SKM-1 (cell line): Measurements from ENCODE around the gene TRAF5.
"Not testable (repeated sequence)": the region's sequence is repeated elsewhere in the genome, so short reads cannot be mapped to it uniquely, and the experiment has no call there.

Source experiments
- DNase-seq: peaks from one replicate; lab custom pipeline; 2025; ENCODE audit not compliant: unreplicated experiment; lab: John Stamatoyannopoulos, UW

The TRAF5 gene

GRCh38 chr1:211326528-211327345 lies at the start of gene TRAF5:
TSS of gene TRAF5 (plus strand) at chr1:211326833. CDS start at chr1:211353240, 26,407 bp downstream.
- peak; percentile 55 for DNase-seq

- no peak for DNase-seq
Measured at GRCh38 chr1:211279340-211279739, 47.3 kb upstream of the TRAF5 start.

- no peak for DNase-seq
Measured at GRCh38 chr1:211280910-211281309, 45.7 kb upstream of the TRAF5 start.

GRCh38 chr1:211281320-211282022 lies 45.2 kb upstream of the TRAF5 start:
- no peak for DNase-seq

- no peak for DNase-seq
Measured at GRCh38 chr1:211282023-211282373, 44.6 kb upstream of the TRAF5 start.

DNA sequence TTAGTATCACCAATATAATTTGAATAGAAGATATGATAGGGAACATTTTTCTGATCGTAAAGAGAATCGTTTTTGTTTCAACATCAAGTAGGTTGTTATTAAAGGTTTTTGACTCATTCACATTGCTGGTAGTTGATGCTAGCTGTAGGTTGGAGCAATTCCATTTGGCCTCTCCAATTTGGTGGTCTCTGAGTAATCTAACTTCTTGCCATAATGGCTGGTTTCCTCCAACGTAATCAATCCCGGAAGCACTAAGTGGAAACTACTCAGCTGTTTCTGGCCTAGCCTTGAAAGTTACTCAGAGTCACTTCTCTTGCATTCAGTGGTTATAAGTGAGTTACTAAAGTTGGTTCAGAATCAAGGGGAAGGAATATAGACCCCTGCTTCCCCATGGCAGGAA lies 41.4 kb upstream of the TRAF5 start:
- DNase-seq = no peak

DNA sequence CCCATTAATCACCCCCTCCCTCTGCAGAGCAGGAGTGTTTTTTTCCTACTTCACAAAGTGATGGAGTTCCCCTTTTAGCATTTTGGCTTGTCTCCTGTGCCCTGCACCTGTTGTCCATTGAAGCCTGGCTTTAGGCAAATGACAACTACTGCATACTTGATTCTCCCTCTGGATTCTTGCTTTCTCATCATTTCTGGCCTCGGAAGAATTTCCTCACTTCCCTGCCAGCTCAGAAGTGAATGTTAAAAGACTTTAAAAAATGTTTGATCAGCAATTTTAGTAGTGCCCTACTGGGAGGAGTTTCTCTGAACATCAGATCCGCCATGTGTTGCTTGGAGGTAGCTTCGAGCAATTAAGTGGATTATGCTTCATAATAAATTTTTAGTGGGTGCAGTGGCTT lies 39.4 kb upstream of the TRAF5 start:
- DNase-seq = no peak

- DNase-seq = no peak
Measured at GRCh38 chr1:211292411-211292810, 34.2 kb upstream of the TRAF5 start.

DNA sequence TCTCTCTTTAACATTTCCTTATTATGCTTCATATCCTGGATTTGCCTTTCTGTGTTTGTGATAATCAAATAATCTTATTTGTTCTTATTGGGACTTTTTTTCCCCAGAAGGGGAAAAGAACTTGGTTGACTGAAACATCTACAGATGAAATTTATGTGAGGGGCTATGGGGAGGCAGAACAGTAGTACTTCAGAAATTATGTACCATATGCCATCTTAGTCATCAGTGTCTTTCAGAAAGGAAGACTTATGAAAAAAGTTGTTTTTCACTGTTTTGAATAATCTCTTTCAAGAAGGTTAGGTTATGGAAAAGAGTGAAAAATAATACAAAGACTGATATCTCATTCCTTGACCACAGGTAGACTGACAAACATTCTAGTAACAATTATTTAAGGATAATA lies 30.2 kb upstream of the TRAF5 start:
- DNase-seq = no peak

GRCh38 chr1:211305044-211305443 lies 21.6 kb upstream of the TRAF5 start:
- no peak for DNase-seq

DNA sequence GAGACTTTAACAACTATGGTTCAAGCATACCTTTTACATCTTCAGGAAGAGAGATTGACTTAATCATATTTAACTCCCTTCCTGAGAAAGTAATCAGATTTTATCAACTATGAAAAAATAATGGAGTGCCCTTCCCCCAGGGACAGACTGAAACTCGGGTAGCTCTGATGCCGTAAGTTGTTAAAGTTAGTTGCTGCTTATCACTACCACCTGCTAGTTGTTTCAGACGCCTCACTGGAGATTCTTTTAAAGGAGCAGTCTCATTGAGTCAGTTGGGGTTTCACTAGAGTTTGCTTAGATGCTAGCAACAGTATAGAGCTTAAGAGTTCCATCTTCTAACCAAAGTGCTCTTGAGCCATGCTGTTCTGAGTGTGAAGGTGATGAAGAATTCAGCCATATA lies 17.0 kb upstream of the TRAF5 start:
- DNase-seq = no peak

DNA sequence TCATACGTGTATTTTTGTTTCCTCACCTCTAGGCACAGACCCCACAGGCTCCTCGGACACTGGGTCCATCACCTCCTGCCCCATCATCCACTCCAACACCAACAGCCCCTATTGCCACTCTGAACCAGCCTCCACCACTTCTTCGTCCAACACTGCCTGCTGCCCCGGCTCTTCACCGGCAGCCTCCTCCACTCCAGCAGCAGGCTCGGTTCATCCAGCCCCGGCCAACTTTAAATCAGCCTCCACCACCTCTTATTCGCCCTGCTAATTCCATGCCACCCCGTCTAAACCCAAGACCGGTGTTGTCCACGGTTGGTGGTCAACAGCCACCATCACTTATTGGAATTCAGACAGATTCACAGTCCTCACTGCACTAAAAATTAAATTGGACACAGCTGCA lies 13.2 kb upstream of the TRAF5 start:
- no peak for DNase-seq

GRCh38 chr1:211318576-211319280 lies 7.9 kb upstream of the TRAF5 start:
- peak; percentile 54 for DNase-seq

DNA sequence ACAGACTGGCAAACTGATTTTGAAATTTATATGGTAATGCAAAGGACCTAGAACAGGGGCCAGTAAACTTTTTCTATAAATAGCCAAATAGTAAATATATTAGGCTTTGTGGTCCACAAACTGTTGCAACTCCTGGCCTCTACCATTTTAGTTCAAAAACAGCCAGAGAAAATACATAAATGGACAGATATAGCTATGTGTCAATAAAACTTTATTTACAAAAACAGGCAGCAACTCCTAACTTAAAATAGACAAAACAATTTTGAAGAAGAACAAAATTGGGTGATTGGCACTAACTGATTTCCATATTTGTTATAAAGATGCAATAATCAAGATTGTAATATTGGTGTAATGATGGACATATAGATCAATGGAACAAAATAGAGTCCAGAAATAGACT lies 6.7 kb upstream of the TRAF5 start:
- no peak for DNase-seq

DNA sequence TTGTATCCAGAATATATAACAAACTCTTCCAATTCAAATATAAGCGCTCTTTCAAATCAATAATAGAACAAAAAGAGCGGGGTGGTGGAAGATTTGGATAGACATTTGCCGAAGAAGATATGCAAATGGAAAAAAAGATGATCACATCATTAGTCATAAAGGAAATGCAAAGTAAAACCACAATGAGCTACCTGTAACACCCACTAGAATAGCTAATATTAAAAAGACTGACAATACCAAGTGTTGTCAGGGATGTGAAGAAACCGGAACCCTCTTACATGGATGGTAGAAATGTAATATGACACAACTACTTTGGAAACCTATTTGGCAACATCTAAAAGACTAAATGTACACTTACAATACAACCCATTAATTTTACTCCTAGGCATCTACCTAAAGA lies 5.7 kb upstream of the TRAF5 start:
- DNase-seq = no peak

DNA sequence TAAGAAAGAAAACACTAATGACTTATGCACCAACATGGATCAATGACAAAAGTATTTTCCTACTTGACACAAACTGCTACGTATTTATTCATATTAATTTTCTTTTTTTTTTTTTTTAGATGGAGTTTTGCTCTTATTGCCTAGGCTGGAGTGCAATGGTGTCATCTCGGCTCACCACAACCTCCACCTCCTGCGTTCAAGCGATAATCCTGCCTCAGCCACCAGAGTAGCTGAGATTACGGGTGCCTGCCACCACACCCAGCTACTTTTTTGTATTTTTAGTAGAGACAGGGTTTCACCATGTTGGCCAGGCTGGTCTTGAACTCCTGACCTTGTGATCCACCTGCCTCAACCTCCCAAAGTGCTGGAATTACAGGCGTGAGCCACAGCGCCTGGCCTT lies 5.0 kb upstream of the TRAF5 start:
- DNase-seq = not testable (repeated sequence)

DNA sequence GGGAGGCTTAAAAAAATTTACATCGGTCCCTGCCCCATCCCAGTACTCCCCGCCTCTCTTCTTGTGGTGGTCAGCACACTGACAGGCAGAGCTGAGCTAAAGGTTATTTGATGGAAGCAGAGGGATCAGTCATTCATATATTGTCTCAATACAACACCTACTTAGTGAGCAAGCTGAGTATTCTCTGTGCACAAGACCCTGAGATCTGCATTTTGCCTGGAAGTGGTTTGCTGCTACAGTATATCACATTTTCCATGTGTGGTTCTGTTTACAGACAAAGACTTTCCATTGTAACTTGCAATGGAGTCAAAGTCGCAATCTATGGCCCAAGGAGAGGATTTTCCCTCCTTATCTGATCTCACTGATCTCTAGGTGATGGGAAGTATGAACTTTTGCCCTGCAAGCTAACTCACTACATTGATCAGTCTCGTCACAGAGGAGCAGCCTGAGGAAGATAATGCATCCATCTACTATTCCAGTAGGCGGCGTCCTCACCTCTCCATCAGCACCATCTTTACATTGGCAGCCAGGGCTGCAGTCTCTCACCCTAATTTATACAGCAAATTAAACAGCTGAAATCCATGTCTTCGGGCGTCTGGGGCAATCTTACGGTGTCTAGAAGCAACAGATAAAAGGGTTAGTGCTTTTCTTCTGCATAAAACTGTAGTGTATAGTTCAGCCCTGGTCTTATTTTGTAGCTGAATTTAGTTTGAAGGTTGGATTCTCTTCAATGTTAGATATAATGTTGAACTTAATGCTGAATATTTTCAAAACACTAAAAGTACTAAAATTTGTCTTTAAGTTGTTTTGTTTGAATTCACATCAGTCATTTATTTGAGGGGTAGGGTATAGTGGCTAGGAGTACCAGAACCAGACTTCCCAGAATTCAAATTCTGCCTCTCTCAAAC lies 3.2 kb upstream of the TRAF5 start:
- peak; percentile 77 for DNase-seq

GRCh38 chr1:211324992-211325775 lies 1.4 kb upstream of the TRAF5 start:
- no peak for DNase-seq

DNA sequence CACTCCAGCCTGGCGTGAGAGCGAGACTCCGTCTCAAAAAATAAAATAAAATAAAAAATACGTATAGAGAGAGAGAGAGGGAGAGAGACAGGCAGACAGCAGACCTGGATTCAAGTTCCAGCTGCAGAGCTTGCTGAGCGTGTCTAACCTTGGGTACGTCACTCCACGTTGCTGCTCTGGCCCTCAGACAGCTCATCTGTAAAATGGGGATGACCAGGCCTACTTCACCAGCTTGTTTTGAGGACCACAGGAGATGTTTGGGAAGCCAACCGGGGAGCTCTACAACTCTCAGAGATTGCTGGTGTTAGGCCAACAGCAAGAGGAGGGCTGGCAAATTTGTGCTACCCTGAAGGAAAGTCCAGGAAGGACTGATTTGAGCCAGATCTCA lies 499 bp upstream of the TRAF5 start:
- DNase-seq = no peak

GRCh38 chr1:211327346-211327921 lies 801 bp downstream of the TRAF5 start:
- DNase-seq = no peak
